Measurements from ENCODE around the gene NEURL1. TPM values are rescaled to one million over a fixed set of nuclear protein-coding genes. Genes with fewer than 3 reads are reported as not detected.

Gene NEURL1
- total RNA-seq, 1 donor from 2014 or later, result 0.93 TPM

GRCh38 chr10:103619424-103620351 lies 126.2 kb downstream of the NEURL1 start:
- ATAC-seq (ENCODE audit: low read depth) (no peak), DNase-seq (no peak)
- TF ChIP-seq CTCF (IDR thresholded peaks at IDR 0.05), result no peak
- Mint-ChIP-seq H3K4me3 (no peak overlapping the region), H3K27me3 (no peaks in the 10 kb centered on the region), H3K36me3 (ENCODE audit: low read depth) (peaks cover 34% of the 10 kb centered on the region), H3K4me1 (no peaks in the 10 kb centered on the region), H3K27ac (no peak overlapping the region), H3K9me3 (no peaks in the 10 kb centered on the region)
- intact Hi-C loops (cut with micrococcal nuclease), result no loop called here
- CTCF ChIA-PET, result no interaction called here
- POLR2A ChIA-PET, result no interaction called here

GRCh38 chr10:103620352-103620740 lies 126.8 kb downstream of the NEURL1 start:
- no peak for TF ChIP-seq CTCF (IDR thresholded peaks at IDR 0.05)
- ChIA-PET CTCF (no interaction called here), POLR2A (no interaction called here)
- DNase-seq (no peak), ATAC-seq (ENCODE audit: low read depth) (no peak)
- no peak overlapping the region for H3K27ac Mint-ChIP-seq
- peaks cover 30% of the 10 kb centered on the region for H3K36me3 Mint-ChIP-seq (ENCODE audit: low read depth)
- no peaks in the 10 kb centered on the region for H3K4me1 Mint-ChIP-seq
- no peaks in the 10 kb centered on the region for H3K27me3 Mint-ChIP-seq
- intact Hi-C loops (cut with micrococcal nuclease), result no loop called here
- H3K4me3 Mint-ChIP-seq, result no peak overlapping the region
- no peaks in the 10 kb centered on the region for H3K9me3 Mint-ChIP-seq

- no peak overlapping the region for H3K27ac Mint-ChIP-seq
- peaks cover 35% of the 10 kb centered on the region for H3K36me3 Mint-ChIP-seq (ENCODE audit: low read depth)
- no peak for TF ChIP-seq CTCF (IDR thresholded peaks at IDR 0.05)
- no peaks in the 10 kb centered on the region for H3K27me3 Mint-ChIP-seq
- CTCF ChIA-PET, result no interaction called here
- no peak overlapping the region for H3K4me3 Mint-ChIP-seq
- ATAC-seq (ENCODE audit: low read depth), result no peak
- no peaks in the 10 kb centered on the region for H3K9me3 Mint-ChIP-seq
- DNase-seq, result no peak
- intact Hi-C loops (cut with micrococcal nuclease), result no loop called here
- POLR2A ChIA-PET, result interaction anchor here (0.6 kb wide), 1 partner anchor 93 kb away, joined by 5 read pairs; no protein-coding TSS in a partner anchor
- H3K4me1 Mint-ChIP-seq, result no peaks in the 10 kb centered on the region
Observed at GRCh38 chr10:103620891-103621782, 127.6 kb downstream of the NEURL1 start.

- no peak for TF ChIP-seq CTCF (IDR thresholded peaks at IDR 0.05)
- ATAC-seq (ENCODE audit: low read depth) (no peak), DNase-seq (no peak)
- CTCF ChIA-PET, result no interaction called here
- H3K36me3 Mint-ChIP-seq (ENCODE audit: low read depth), result peaks cover 34% of the 10 kb centered on the region
- intact Hi-C loops (cut with micrococcal nuclease), result no loop called here
- H3K4me3 Mint-ChIP-seq, result no peak overlapping the region
- H3K27ac Mint-ChIP-seq, result no peak overlapping the region
- H3K9me3 Mint-ChIP-seq, result no peaks in the 10 kb centered on the region
- H3K27me3 Mint-ChIP-seq, result no peaks in the 10 kb centered on the region
- POLR2A ChIA-PET, result interaction anchor here (0.6 kb wide), 1 partner anchor 93 kb away, joined by 5 read pairs; no protein-coding TSS in a partner anchor
- no peaks in the 10 kb centered on the region for H3K4me1 Mint-ChIP-seq
Observed at GRCh38 chr10:103621783-103622125, 128.2 kb downstream of the NEURL1 start.

- Mint-ChIP-seq H3K4me3 (no peak overlapping the region), H3K9me3 (no peaks in the 10 kb centered on the region), H3K27me3 (no peaks in the 10 kb centered on the region), H3K36me3 (ENCODE audit: low read depth) (peaks cover 33% of the 10 kb centered on the region), H3K4me1 (no peaks in the 10 kb centered on the region), H3K27ac (no peak overlapping the region)
- no peak for TF ChIP-seq CTCF (IDR thresholded peaks at IDR 0.05)
- ATAC-seq (ENCODE audit: low read depth) (no peak), DNase-seq (no peak)
- ChIA-PET POLR2A (interaction anchor here (0.6 kb wide), 1 partner anchor 64 kb away, joined by 5 read pairs; no protein-coding TSS in a partner anchor), CTCF (no interaction called here)
- intact Hi-C loops (cut with micrococcal nuclease), result no loop called here
Observed at GRCh38 chr10:103622286-103622685, 128.8 kb downstream of the NEURL1 start.
